ENCODE results near the gene IFNG.

The IFNG gene

DNA sequence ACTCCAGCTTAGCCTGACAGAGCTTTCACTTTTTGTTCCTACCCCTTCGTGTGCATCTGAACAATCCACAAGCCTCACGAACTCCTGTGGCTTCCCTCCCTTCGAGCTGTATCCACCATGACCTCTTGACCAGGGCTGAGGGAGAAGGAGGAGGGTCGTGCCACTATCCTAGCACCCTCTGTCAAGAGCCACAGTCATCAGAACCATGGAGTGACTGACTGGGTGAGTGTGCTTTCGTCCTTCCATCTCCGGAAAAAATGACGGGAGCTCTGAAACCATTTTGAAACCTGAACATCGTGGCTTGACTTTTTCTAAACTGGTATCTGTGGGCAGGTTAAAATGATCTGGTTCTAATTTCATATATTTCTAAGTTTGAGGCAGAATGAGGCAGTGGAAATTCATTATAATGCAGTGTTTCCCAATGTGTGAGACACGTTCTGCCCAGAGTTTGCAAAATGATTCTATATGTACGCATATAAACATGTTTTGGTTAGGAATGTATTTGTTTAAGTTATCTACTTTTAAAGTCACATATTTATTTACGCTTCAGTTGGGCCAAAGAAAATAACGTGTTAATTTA is 39.1 kb upstream of the IFNG start:
- H3K4me3 ChIP-seq (ENCODE audit: low read depth, low read length), result no peak overlapping the region
- TF ChIP-seq CTCF (IDR thresholded peaks at IDR 0.05; ENCODE audit: insufficient read depth, low read depth, low read length, missing control alignments), result no peak
- DNase-seq (ENCODE audit: low read depth), result no peak

GRCh38 chr12:68190301-68190700 is 30.8 kb upstream of the IFNG start:
- DNase-seq (ENCODE audit: low read depth), result no peak
- TF ChIP-seq CTCF (IDR thresholded peaks at IDR 0.05; ENCODE audit: insufficient read depth, low read depth, low read length, missing control alignments), result no peak
- no peak overlapping the region for H3K4me3 ChIP-seq (ENCODE audit: low read depth, low read length)

- DNase-seq (ENCODE audit: low read depth), result no peak
- no peak overlapping the region for H3K4me3 ChIP-seq (ENCODE audit: low read depth, low read length)
- TF ChIP-seq CTCF (IDR thresholded peaks at IDR 0.05; ENCODE audit: insufficient read depth, low read depth, low read length, missing control alignments), result no peak
Observed at GRCh38 chr12:68189821-68190242, 30.3 kb upstream of the IFNG start.

GRCh38 chr12:68185598-68185997 is 26.1 kb upstream of the IFNG start:
- TF ChIP-seq CTCF (IDR thresholded peaks at IDR 0.05; ENCODE audit: insufficient read depth, low read depth, low read length, missing control alignments), result no peak
- no peak for DNase-seq (ENCODE audit: low read depth)
- H3K4me3 ChIP-seq (ENCODE audit: low read depth, low read length), result no peak overlapping the region

GRCh38 chr12:68180792-68181744 is 21.5 kb upstream of the IFNG start:
- DNase-seq (ENCODE audit: low read depth), result peak; percentile 8
- H3K4me3 ChIP-seq (ENCODE audit: low read depth, low read length), result no peak overlapping the region
- no peak for TF ChIP-seq CTCF (IDR thresholded peaks at IDR 0.05; ENCODE audit: insufficient read depth, low read depth, low read length, missing control alignments)

DNA sequence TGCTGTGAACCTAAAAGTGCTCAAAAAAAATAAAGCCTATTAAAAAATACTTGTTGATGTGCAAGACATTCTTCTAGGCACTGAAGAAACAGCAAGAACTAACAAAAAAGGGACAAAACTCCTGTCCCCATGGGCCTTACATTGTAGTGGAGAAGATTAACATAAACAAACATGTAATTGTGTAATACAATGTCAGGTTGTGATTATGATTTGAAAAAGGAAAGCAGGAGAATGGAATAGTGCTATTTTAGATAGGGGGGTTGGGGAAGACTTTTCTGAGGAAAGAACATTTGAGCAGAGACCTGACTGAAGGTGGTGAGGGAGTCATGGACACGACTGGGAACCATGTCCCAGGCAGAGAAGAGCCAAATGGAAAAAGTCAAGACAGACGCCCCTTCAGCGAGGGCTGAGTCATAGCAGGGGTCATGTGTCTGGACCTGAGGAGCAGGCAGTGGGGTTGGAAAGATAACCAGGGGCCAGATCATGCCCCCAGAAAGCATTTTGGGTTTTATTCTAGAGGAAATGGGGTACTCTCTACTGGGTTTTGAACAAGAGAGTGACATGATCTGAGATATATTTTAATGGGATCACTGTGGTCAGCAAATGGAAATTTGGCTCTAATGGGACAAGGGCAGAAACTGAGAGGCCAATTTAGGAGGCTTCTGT is 19.4 kb upstream of the IFNG start:
- TF ChIP-seq CTCF (IDR thresholded peaks at IDR 0.05; ENCODE audit: insufficient read depth, low read depth, low read length, missing control alignments), result no peak
- H3K4me3 ChIP-seq (ENCODE audit: low read depth, low read length), result no peak overlapping the region
- no peak for DNase-seq (ENCODE audit: low read depth)

All from GM12865 (cell line).